IMR-90 (cell line): ENCODE results near the gene TULP4. TPM values are rescaled to one million over a fixed set of nuclear protein-coding genes. Genes with fewer than 3 reads are reported as not detected.

Experiments used
- ATAC-seq: fragments of 200-7000 bp; cut with Tn5 transposase; 2 replicates; pipeline ENCODE4 v1.9.1; 2020; ENCODE audit warnings: low read depth, mild to moderate bottlenecking, moderate library complexity
- BruUV-seq: library from RNA; stranded (reverse); fragments of 400-500 nt; replicated peaks from 2 replicates; lab custom pipeline; 2021; lab: Mats Ljungman, UMichigan
- CTCF ChIA-PET: fragments of 300-600 bp; formaldehyde crosslinking; extraction: SDS; loops from one replicate; lab custom pipeline; 2021; ENCODE audit warnings: antibody characterized with exemption; lab: Yijun Ruan, JAX
- POLR2A ChIA-PET: fragments of 300-600 bp; sonication (Branson Sonifier 250); formaldehyde crosslinking; loops from one replicate; lab custom pipeline; 2022; ENCODE audit warnings: antibody characterized with exemption; ENCODE audit not compliant: unreplicated experiment; lab: Charles Lee
- DNase-seq: peaks from one replicate; pipeline ENCODE4 v3.0.0; 2013
- H2AFZ ChIP-seq: replicated peaks from 2 replicates; pipeline ENCODE3; 2013; ENCODE audit warnings: low read length, mild to moderate bottlenecking; ENCODE audit not compliant: poor library complexity
- H2AK5ac ChIP-seq: 2 replicates; pipeline ENCODE4 v1.6.1; 2013; ENCODE audit warnings: low read depth, low read length, inconsistent platforms
- H2AK9ac ChIP-seq: replicated peaks from 2 replicates; pipeline ENCODE3; 2013; ENCODE audit warnings: mild to moderate bottlenecking, low read depth, low read length, moderate library complexity; ENCODE audit not compliant: poor library complexity
- H2BK120ac ChIP-seq: 2 replicates; pipeline ENCODE4 v1.6.1; 2013; ENCODE audit warnings: low read depth, low read length, inconsistent platforms
- H2BK15ac ChIP-seq: 3 replicates; pipeline ENCODE4 v1.6.1; 2013; ENCODE audit warnings: low read depth, low read length, inconsistent platforms
- H2BK20ac ChIP-seq: 2 replicates; pipeline ENCODE4 v1.6.1; 2013; ENCODE audit warnings: low read depth, mild to moderate bottlenecking, inconsistent platforms, low read length, moderate library complexity
- H2BK5ac ChIP-seq: 2 replicates; pipeline ENCODE4 v1.6.1; 2013; ENCODE audit warnings: mild to moderate bottlenecking, low read depth, low read length, inconsistent platforms; ENCODE audit not compliant: poor library complexity, severe bottlenecking
- H3K14ac ChIP-seq: replicated peaks from 2 replicates; pipeline ENCODE4 v1.6.1; 2013; ENCODE audit warnings: low read depth, low read length, inconsistent platforms
- H3K18ac ChIP-seq: 2 replicates; pipeline ENCODE4 v1.6.1; 2013; ENCODE audit warnings: low read depth, low read length, control low read depth
- H3K23ac ChIP-seq: 2 replicates; pipeline ENCODE4 v1.6.1; 2013; ENCODE audit warnings: low read depth, low read length, inconsistent platforms
- H3K27ac ChIP-seq: 2 replicates; pipeline ENCODE4 v1.5.1; 2013; ENCODE audit warnings: mild to moderate bottlenecking, control low read depth, low read length; ENCODE audit not compliant: insufficient read depth
- H3K27me3 ChIP-seq: 2 replicates; pipeline ENCODE4 v1.6.1; 2013; ENCODE audit warnings: low read length; ENCODE audit not compliant: control insufficient read depth, insufficient read depth
- H3K36me3 ChIP-seq: 2 replicates; pipeline ENCODE4 v1.6.1; 2013; ENCODE audit warnings: low read length, mixed read lengths; ENCODE audit not compliant: control insufficient read depth, insufficient read depth
- H3K4ac ChIP-seq: 2 replicates; pipeline ENCODE4 v1.6.1; 2013; ENCODE audit warnings: low read depth, low read length, inconsistent platforms
- H3K4me1 ChIP-seq: 2 replicates; pipeline ENCODE4 v1.6.1; 2013; ENCODE audit warnings: low read length, mixed read lengths; ENCODE audit not compliant: control insufficient read depth, insufficient read depth
- H3K4me2 ChIP-seq: 2 replicates; pipeline ENCODE4 v1.6.1; 2013; ENCODE audit warnings: low read depth, mild to moderate bottlenecking, control low read depth, low read length, moderate library complexity
- H3K4me3 ChIP-seq: 2 replicates; pipeline ENCODE4 v1.5.1; 2013; ENCODE audit warnings: low read depth, mild to moderate bottlenecking, control low read depth, low read length, moderate library complexity; ENCODE audit not compliant: insufficient read depth
- H3K56ac ChIP-seq: 2 replicates; pipeline ENCODE4 v1.6.1; 2013; ENCODE audit warnings: low read length, inconsistent platforms; ENCODE audit not compliant: insufficient read depth; ENCODE audit errors: extremely low read depth
- H3K79me1 ChIP-seq, 2 experiments: 2 replicates each; pipeline ENCODE4 v1.6.1; 2013; ENCODE audit warnings: low read length in 2 of 2, inconsistent platforms in 1 of 2, low read depth in 1 of 2
- H3K9ac ChIP-seq: 2 replicates; pipeline ENCODE4 v1.6.1; 2013; ENCODE audit warnings: low read depth, low read length, control low read depth
- H3K9me1 ChIP-seq: 2 replicates; pipeline ENCODE4 v1.6.1; 2013; ENCODE audit warnings: low read length, inconsistent platforms; ENCODE audit not compliant: insufficient read depth
- H3K9me3 ChIP-seq: 2 replicates; pipeline ENCODE4 v1.6.1; 2013; ENCODE audit warnings: low read length; ENCODE audit not compliant: control insufficient read depth, insufficient read depth
- H4K20me1 ChIP-seq: 2 replicates; pipeline ENCODE4 v1.6.1; 2013; ENCODE audit warnings: low read length, inconsistent platforms; ENCODE audit not compliant: insufficient read depth
- H4K5ac ChIP-seq: 2 replicates; pipeline ENCODE4 v1.6.1; 2013; ENCODE audit warnings: mild to moderate bottlenecking, low read depth, low read length, control low read depth
- H4K8ac ChIP-seq, 2 experiments: 2 replicates each; pipeline ENCODE4 v1.6.1; 2013; ENCODE audit warnings: low read depth in 2 of 2, low read length in 2 of 2, control low read depth in 1 of 2, inconsistent platforms in 1 of 2
- H4K91ac ChIP-seq: 2 replicates; pipeline ENCODE4 v1.6.1; 2013; ENCODE audit warnings: low read depth, low read length, inconsistent platforms; ENCODE audit not compliant: insufficient read depth
- ELK1 ChIP-seq: fragments of 150-350 bp; IDR thresholded peaks from 2 replicates; pipeline ENCODE4 v1.6.1; 2016; ENCODE audit warnings: low read depth, mild to moderate bottlenecking, low read length, moderate library complexity, borderline replicate concordance
- FOS ChIP-seq: fragments of 150-350 bp; IDR thresholded peaks from 2 replicates; pipeline ENCODE4 v1.6.1; 2016; ENCODE audit warnings: low read depth, low read length
- MAFK ChIP-seq: IDR thresholded peaks from 2 replicates; pipeline ENCODE4 v1.6.1; 2012; ENCODE audit warnings: low read depth, low read length, improper control_type of control experiment
- MAZ ChIP-seq: IDR thresholded peaks from 2 replicates; pipeline ENCODE4 v1.6.1; 2012; ENCODE audit warnings: low read depth, mild to moderate bottlenecking, low read length, improper control_type of control experiment, moderate library complexity, borderline replicate concordance
- POLR2A ChIP-seq: IDR thresholded peaks from 2 replicates; pipeline ENCODE4 v1.6.1; 2012; ENCODE audit warnings: mild to moderate bottlenecking, low read depth, low read length
- RCOR1 ChIP-seq: IDR thresholded peaks from 2 replicates; pipeline ENCODE4 v1.6.1; 2012; ENCODE audit warnings: mild to moderate bottlenecking, low read length, improper control_type of control experiment; ENCODE audit not compliant: insufficient replicate concordance
- RFX5 ChIP-seq: IDR thresholded peaks from 2 replicates; pipeline ENCODE4 v1.8.0; 2012; ENCODE audit warnings: low read depth, mild to moderate bottlenecking, low read length, moderate library complexity
- USF2 ChIP-seq: fragments of 150-350 bp; IDR thresholded peaks from 2 replicates; pipeline ENCODE4 v1.6.1; 2017; ENCODE audit warnings: mild to moderate bottlenecking, antibody characterized with exemption, low read length, low read depth
- WGBS, 2 experiments: methylation state at CpG; one replicate each; pipeline versions ENCODE4 v1.1.5 to v1.1.7; 2013; ENCODE audit warnings: missing lambda C conversion rate in 2 of 2; ENCODE audit not compliant: insufficient read length in 1 of 2; ENCODE audit errors: extremely low coverage in 2 of 2; 5-methylcytosine and 5-hydroxymethylcytosine counted together
- dilution Hi-C: fragments of 300-500 bp; cut with HindIII; formaldehyde crosslinking; loops from one replicate; pipeline ENCODE4 v1.14.3; 2018; ENCODE audit warnings: low sequenced_read_pairs; ENCODE audit not compliant: unreplicated experiment
- in situ Hi-C: fragments of 300-500 bp; cut with MboI; formaldehyde crosslinking; loops from 3 replicates; pipeline ENCODE4 v1.14.3; 2019; ENCODE audit warnings: low sequenced_read_pairs, inconsistent platforms, mixed read lengths
- intact Hi-C: fragments of 100-400 bp; cut with micrococcal nuclease; formaldehyde crosslinking; loops from 2 replicates; pipeline ENCODE4 v1.10.0; 2022
- polyA plus RNA-seq, 3 experiments: library from polyadenylated mRNA; depleted of rRNA; stranded (reverse); fragments of >200 nt; gene quantifications; 2 replicates each; pipeline ENCODE4 v1.2.3, GENCODE V29; 2012; ENCODE audit warnings: low replicate concordance in 1 of 3
- total RNA-seq: library from RNA; depleted of rRNA; stranded (reverse); fragments of >200 nt; gene quantifications from 2 replicates; pipeline ENCODE4 v1.2.3, GENCODE V29; 2012
- TF ChIP-seq, protein P1 (sequence below): conservative IDR thresholded peaks from 2 replicates; pipeline ENCODE4 v1.5.1; 2012; ENCODE audit warnings: mild to moderate bottlenecking, low read depth, low read length, improper control_type of control experiment

The TULP4 gene
- total and polyA plus RNA-seq, 2 of the 4 experiments (the other 2 are of a cell fraction): 8.1 to 30.6 TPM

DNA sequence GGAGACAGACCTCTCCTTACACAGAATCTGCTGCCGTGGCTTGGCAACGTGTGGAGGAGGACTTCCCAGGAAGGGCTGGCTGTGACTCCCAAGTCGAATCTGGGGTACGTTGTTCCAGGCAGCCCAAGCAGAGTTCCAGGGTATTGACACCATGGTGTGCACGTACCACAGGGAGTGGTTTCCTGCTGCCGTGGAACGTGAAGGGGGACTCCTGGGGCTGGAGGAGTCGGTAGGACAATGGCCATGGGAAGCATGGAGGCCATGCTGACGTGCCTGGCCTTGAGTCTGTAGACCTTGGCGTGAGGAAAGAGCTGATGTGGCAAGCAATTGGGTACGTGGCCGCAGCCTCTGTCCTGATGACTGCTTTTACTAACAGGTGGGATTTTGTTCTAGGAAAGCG, 119.3 kb downstream of the TULP4 start:
- H2BK20ac ChIP-seq: no peak overlapping the region
- CTCF ChIA-PET: interaction anchor here (0.7 kb wide), 1 partner anchor 14 kb away, joined by 5 read pairs; no protein-coding TSS in a partner anchor
- H3K9me3 ChIP-seq: no peaks in the 10 kb centered on the region

More for the DNA sequence above, 119.3 kb downstream of the TULP4 start:
- H3K56ac ChIP-seq: no peak overlapping the region
- no peak overlapping the region for H3K14ac ChIP-seq
- H3K36me3 ChIP-seq: peaks cover 10% of the 10 kb centered on the region
- peak overlapping the region; percentile 29 for H2AFZ ChIP-seq
- in situ Hi-C loops: no loop called here
- intact Hi-C loops: no loop called here
- H3K27me3 ChIP-seq: no peaks in the 10 kb centered on the region
- no peak overlapping the region for H3K27ac ChIP-seq
- H3K23ac ChIP-seq: no peak overlapping the region
- H4K5ac ChIP-seq: no peak overlapping the region
- dilution Hi-C loops: no loop called here
- no peak overlapping the region for H3K9ac ChIP-seq
- no peak for ATAC-seq
- no peak for DNase-seq
- no peak overlapping the region for H2AK5ac ChIP-seq
- H4K8ac ChIP-seq: no peak overlapping the region
- no peak overlapping the region for H3K18ac ChIP-seq
- peaks cover 13% of the 10 kb centered on the region; the same call in 1 of the 2 replicates for H3K9me1 ChIP-seq
- no peak overlapping the region for H2BK120ac ChIP-seq
- BruUV-seq: no TSS peak
- no peak overlapping the region for H3K4ac ChIP-seq
- no peak overlapping the region for H2BK15ac ChIP-seq
- no peaks in the 10 kb centered on the region for H4K20me1 ChIP-seq
- no peak overlapping the region for H4K91ac ChIP-seq
- POLR2A ChIA-PET: no interaction called here
- WGBS, 2 experiments: 90% methylated on average over 8 of the region's 13 CpGs; no CpG with 5 or more reads in 1 of the 2 experiments
- H3K4me2 ChIP-seq: no peak overlapping the region
- TF ChIP-seq MAZ: no peak
- TF ChIP-seq RCOR1: no peak
- TF ChIP-seq POLR2A: no peak
- TF ChIP-seq MAFK: no peak
- no peak for TF ChIP-seq ELK1
- TF ChIP-seq, protein P1, sequence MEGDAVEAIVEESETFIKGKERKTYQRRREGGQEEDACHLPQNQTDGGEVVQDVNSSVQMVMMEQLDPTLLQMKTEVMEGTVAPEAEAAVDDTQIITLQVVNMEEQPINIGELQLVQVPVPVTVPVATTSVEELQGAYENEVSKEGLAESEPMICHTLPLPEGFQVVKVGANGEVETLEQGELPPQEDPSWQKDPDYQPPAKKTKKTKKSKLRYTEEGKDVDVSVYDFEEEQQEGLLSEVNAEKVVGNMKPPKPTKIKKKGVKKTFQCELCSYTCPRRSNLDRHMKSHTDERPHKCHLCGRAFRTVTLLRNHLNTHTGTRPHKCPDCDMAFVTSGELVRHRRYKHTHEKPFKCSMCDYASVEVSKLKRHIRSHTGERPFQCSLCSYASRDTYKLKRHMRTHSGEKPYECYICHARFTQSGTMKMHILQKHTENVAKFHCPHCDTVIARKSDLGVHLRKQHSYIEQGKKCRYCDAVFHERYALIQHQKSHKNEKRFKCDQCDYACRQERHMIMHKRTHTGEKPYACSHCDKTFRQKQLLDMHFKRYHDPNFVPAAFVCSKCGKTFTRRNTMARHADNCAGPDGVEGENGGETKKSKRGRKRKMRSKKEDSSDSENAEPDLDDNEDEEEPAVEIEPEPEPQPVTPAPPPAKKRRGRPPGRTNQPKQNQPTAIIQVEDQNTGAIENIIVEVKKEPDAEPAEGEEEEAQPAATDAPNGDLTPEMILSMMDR: no peak
- no peak for TF ChIP-seq FOS
- TF ChIP-seq USF2: no peak
- no peak for TF ChIP-seq RFX5
- H3K4me1 ChIP-seq: no peaks in the 10 kb centered on the region; the same call in 1 of the 2 replicates
- no peaks in the 10 kb centered on the region; a peak in 1 of 4 replicates for H3K79me1 ChIP-seq
- no peak overlapping the region for H2AK9ac ChIP-seq
- H2BK5ac ChIP-seq: no peak overlapping the region
- no peak overlapping the region for H3K4me3 ChIP-seq
